Gastrocnemius medialis (tissue), 4 donors: ENCODE measurements around the gene PIK3R2. TPM values are rescaled to one million over a fixed set of nuclear protein-coding genes. Genes with fewer than 3 reads are reported as not detected.

Experiments used
- ATAC-seq, 2 donors: fragments of 150-250 bp; one replicate each; pipeline ENCODE4 v1.9.1; 2016
- DNase-seq, 2 donors: peaks; one replicate each; pipeline ENCODE4 v3.0.0-alpha.2; 2019
- H3K27ac ChIP-seq, 4 donors: fragments of 200-600 bp; sonication (generic); 1 replicate in 1 of 4; 2 replicates in 3 of 4; pipeline ENCODE4 v1.5.1; 2016 to 2018; ENCODE audit warnings: mild to moderate bottlenecking in 2 of 4, moderate library complexity in 1 of 4
- H3K27me3 ChIP-seq, 3 donors: fragments of 200-600 bp; sonication (generic) in 2 of 3; 1 replicate in 1 of 3; 2 replicates in 2 of 3; pipeline versions ENCODE4 v1.5.1 to v1.6.0; 2016 to 2019; ENCODE audit warnings: mild to moderate bottlenecking in 1 of 3, moderate library complexity in 1 of 3
- H3K36me3 ChIP-seq, 2 donors: fragments of 200-600 bp; sonication (generic) in 1 of 2; one replicate each; pipeline ENCODE4 v1.5.1; 2017 to 2018
- H3K4me1 ChIP-seq, 2 donors: fragments of 200-600 bp; sonication (generic) in 1 of 2; one replicate each; pipeline ENCODE4 v1.5.1; 2016 to 2017; ENCODE audit warnings: mild to moderate bottlenecking in 2 of 2
- H3K4me3 ChIP-seq, 4 donors: fragments of 200-600 bp; sonication (generic) in 3 of 4; 1 replicate in 1 of 4; 2 replicates in 3 of 4; pipeline ENCODE4 v1.5.1; 2016 to 2019; ENCODE audit warnings: mild to moderate bottlenecking in 2 of 4
- H3K9me3 ChIP-seq, 3 donors: fragments of 200-600 bp; sonication (generic) in 2 of 3; 1 replicate in 1 of 3; 2 replicates in 2 of 3; pipeline ENCODE4 v1.5.1; 2016 to 2019
- POLR2A ChIP-seq, 2 donors: fragments of 450-650 bp; IDR thresholded peaks; one replicate each; pipeline ENCODE4 v1.6.1; 2017; ENCODE audit warnings: antibody characterized with exemption in 2 of 2, mild to moderate bottlenecking in 2 of 2, moderate library complexity in 2 of 2
- in situ Hi-C, 4 donors: fragments of 200-750 bp; cut with MboI; loops; one replicate each; pipeline versions ENCODE4 v1.15.0 to v1.8.0; 2017; ENCODE audit warnings: low sequenced_read_pairs in 4 of 4
- intact Hi-C: fragments of 100-400 bp; cut with DNase I; formaldehyde crosslinking; loops from one replicate; pipeline ENCODE4 v1.15.1; 2023; ENCODE audit warnings: low total_unique reads
- total RNA-seq, 4 donors: library from RNA; depleted of rRNA; stranded (reverse); fragments of >200 nt; gene quantifications; one replicate each; pipeline versions ENCODE4 v1.1.0 to v1.2.3, GENCODE V29; 2016
- TF ChIP-seq, protein P1 (sequence below), 5 experiments: fragments of 450-650 bp in 3 of 5; fragments of 200-600 bp in 2 of 5; sonication (generic) in 2 of 5; IDR thresholded peaks in 4 of 5; conservative IDR thresholded peaks in 1 of 5; 1 replicate in 4 of 5; 2 replicates in 1 of 5; pipeline ENCODE4 v1.5.1; 2016 to 2019; ENCODE audit warnings: antibody characterized with exemption in 5 of 5, mild to moderate bottlenecking in 3 of 5, moderate library complexity in 3 of 5

PIK3R2 gene
- total RNA-seq, 4 donors from 2014 or later: 5.6 to 11.9 (median 6.0) TPM

- no peak for TF ChIP-seq POLR2A (IDR thresholded peaks at IDR 0.05)
- TF ChIP-seq, protein P1, sequence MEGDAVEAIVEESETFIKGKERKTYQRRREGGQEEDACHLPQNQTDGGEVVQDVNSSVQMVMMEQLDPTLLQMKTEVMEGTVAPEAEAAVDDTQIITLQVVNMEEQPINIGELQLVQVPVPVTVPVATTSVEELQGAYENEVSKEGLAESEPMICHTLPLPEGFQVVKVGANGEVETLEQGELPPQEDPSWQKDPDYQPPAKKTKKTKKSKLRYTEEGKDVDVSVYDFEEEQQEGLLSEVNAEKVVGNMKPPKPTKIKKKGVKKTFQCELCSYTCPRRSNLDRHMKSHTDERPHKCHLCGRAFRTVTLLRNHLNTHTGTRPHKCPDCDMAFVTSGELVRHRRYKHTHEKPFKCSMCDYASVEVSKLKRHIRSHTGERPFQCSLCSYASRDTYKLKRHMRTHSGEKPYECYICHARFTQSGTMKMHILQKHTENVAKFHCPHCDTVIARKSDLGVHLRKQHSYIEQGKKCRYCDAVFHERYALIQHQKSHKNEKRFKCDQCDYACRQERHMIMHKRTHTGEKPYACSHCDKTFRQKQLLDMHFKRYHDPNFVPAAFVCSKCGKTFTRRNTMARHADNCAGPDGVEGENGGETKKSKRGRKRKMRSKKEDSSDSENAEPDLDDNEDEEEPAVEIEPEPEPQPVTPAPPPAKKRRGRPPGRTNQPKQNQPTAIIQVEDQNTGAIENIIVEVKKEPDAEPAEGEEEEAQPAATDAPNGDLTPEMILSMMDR (IDR thresholded peaks at IDR 0.05 in 4 of 5, conservative IDR thresholded peaks at IDR 0.05 in 1 of 5): no peak
- Histone ChIP-seq H3K4me1 (peaks cover 13 to 15% of the 10 kb centered on the region in 2 donors), H3K4me3 (peak overlapping the region; percentile 49 to 64 (median 54)), H3K27ac (peak overlapping the region in 1 of 4 donors; percentile 34), H3K36me3 (no peaks in the 10 kb centered on the region), H3K27me3 (peaks cover 13 to 15% (median 14%) of the 10 kb centered on the region in 3 donors), H3K9me3 (no peaks in the 10 kb centered on the region)
- in situ Hi-C loops: no loop called here
- intact Hi-C loops: no loop called here
- ATAC-seq (no peak), DNase-seq (no peak)
These were observed 43.6 kb upstream of the PIK3R2 start for GRCh38 chr19:18109341-18109732.

DNA sequence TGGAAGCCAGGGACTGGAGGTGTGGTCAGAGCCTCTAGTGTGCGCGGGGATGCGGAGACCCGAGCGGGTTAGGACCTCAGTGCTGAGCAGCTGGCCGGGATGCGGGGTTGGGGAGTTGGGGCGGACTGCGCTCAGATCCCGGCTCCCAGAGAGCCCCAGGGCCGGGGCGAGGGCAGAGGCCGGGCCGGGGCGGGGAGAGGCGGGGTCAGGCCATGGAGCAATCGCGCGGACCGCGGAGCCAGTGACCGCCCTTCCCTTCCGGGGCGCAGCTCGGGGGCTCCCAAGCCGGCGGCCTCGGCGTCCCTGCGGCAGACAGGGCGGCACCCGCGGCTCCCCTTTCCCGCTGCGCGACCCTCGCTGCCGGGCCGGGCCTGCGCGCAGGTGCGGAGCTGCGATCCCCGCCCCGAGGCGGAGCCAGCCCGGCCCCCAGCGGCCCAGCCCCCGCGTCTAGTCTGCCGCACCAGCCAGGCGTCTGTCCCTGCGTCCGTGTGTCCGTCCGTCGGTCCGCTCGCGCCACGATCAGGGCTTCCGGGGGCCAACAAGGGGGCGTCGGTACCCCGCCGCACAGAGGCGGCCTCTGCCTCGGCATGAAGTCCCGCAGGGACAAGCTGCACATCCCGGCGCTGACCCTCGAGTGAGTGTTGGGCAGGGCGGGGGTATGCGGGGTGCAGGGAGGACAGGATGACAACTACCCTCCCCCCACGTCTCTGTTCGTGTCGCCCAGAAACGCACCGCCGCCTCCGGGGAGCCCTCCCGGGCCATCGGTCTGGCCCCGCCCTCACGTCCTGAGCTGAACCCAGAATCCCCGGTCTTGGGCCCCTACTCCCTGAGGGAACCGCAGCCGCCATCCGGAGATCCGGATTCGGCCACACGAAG lies 43.0 kb upstream of the PIK3R2 start:
- in situ Hi-C loops: loop anchor here in 3 of 4 donors (10.0 kb wide), 2 partner anchors 55 to 145 kb away; a partner anchor contains a TSS
- intact Hi-C loops: no loop called here
- Histone ChIP-seq H3K4me3 (peak overlapping the region; percentile 49 to 64 (median 54)), H3K27ac (peak overlapping the region in 1 of 4 donors; percentile 34), H3K27me3 (peaks cover 12 to 13% (median 13%) of the 10 kb centered on the region in 3 donors), H3K4me1 (peaks cover 9 to 11% of the 10 kb centered on the region in 2 donors), H3K9me3 (no peaks in the 10 kb centered on the region), H3K36me3 (no peaks in the 10 kb centered on the region)
- peak; percentile 25 to 28 for ATAC-seq
- no peak for DNase-seq
- TF ChIP-seq POLR2A (IDR thresholded peaks at IDR 0.05): peak; percentile 20 to 30
- TF ChIP-seq, protein P1 (IDR thresholded peaks at IDR 0.05 in 4 of 5, conservative IDR thresholded peaks at IDR 0.05 in 1 of 5): no peak

DNA sequence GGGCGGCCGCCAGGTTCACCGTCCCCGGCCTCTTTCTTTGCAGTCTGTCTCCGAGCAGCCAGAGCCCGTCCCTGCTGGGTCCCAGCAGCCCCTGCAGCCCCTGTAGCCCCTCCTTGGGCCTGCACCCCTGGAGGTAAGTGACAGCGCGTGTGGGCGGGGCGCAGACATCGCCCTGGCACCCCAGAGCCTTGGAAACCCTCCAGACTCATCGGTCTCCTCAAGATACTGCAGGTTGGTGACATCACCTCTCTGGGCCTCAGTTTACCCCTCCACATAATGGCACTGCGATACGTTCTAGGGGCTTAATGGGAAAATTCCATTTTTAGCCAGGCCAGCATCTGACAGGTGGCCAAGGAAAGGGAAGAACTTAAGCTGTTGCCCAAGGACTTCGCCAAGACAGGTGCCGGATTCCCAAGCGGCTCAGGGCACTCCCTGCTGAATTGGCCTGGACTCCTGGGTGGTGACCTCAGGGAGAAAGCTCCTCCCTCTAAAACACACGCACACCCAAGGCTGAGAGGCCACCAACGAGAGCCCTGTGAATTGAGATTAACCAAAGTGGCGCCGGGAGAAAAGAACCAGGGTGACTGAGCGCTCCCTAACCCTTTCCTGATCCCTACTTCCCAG lies 42.2 kb upstream of the PIK3R2 start:
- H3K36me3 ChIP-seq: no peaks in the 10 kb centered on the region

DNA sequence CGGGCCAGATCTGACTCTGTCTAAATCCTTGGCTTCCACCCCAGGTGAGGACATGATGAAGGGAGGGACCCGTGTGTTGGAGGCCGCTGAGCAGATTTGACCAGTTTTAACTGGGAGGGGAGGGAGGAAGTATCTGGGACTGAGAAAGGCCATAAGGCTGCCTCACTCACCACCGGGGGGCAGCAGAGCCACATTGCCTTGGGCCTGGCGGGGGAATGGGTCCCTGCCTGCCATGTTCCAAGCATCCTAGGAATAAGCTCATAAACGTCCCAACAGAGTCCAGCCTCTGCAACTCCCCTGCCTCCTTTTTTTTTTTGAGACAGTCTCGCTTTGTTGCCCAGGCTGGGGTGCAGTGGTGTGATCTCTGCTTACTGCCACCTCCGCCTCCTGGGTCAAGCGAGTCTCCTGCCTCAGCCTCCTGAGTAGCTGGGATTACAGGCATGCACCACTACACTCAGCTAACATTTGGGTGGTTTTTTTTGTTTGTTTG lies 39.9 kb upstream of the PIK3R2 start:
- ATAC-seq (peak; percentile 55 to 63), DNase-seq (peak; percentile 62 to 73)
- H3K36me3 ChIP-seq: no peaks in the 10 kb centered on the region
- TF ChIP-seq, protein P1 (IDR thresholded peaks at IDR 0.05 in 4 of 5, conservative IDR thresholded peaks at IDR 0.05 in 1 of 5): peak; percentile 64 to 92 (median 81)
- TF ChIP-seq POLR2A (IDR thresholded peaks at IDR 0.05): no peak
- no peak overlapping the region for H3K4me3 ChIP-seq
- H3K27me3 ChIP-seq: peaks cover 6 to 11% (median 7%) of the 10 kb centered on the region in 3 donors
- H3K27ac ChIP-seq: no peak overlapping the region
- H3K4me1 ChIP-seq: peaks cover 15 to 16% of the 10 kb centered on the region in 2 donors
- no peaks in the 10 kb centered on the region for H3K9me3 ChIP-seq
- intact Hi-C loops: loop anchor here (1.0 to 2.0 kb wide), 3 partner anchors 48 to 140 kb away; no protein-coding TSS in a partner anchor
- in situ Hi-C loops: loop anchor here in 3 of 4 donors (10.0 kb wide), 2 partner anchors 52 to 142 kb away; a partner anchor contains a TSS

More for the DNA sequence above, 42.2 kb upstream of the PIK3R2 start:
- no peaks in the 10 kb centered on the region for H3K9me3 ChIP-seq
- H3K27ac ChIP-seq: no peak overlapping the region
- no peak for TF ChIP-seq POLR2A (IDR thresholded peaks at IDR 0.05)
- TF ChIP-seq, protein P1 (IDR thresholded peaks at IDR 0.05 in 4 of 5, conservative IDR thresholded peaks at IDR 0.05 in 1 of 5): no peak
- intact Hi-C loops: no loop called here
- ATAC-seq (peak in 1 of 2 donors; percentile 76), DNase-seq (peak in 1 of 2 donors; percentile 67)
- peak overlapping the region; percentile 49 to 64 (median 54) for H3K4me3 ChIP-seq
- in situ Hi-C loops: loop anchor here in 3 of 4 donors (10.0 kb wide), 2 partner anchors 54 to 144 kb away; a partner anchor contains a TSS
- H3K27me3 ChIP-seq: peaks cover 6 to 13% (median 9%) of the 10 kb centered on the region in 3 donors
- H3K4me1 ChIP-seq: peaks cover 9 to 11% of the 10 kb centered on the region in 2 donors
